Loucy (cell line): ENCODE measurements around the gene LRFN4.

Source experiments
- EZH2phosphoT487 ChIP-seq: fragments of 200-600 bp; IDR thresholded peaks from 2 replicates; pipeline ENCODE4 v1.6.1; 2018; ENCODE audit warnings: antibody characterized with exemption, mild to moderate bottlenecking, moderate library complexity, borderline replicate concordance
- TF ChIP-seq, protein P1 (sequence below): fragments of 200-600 bp; sonication (generic); conservative IDR thresholded peaks from 2 replicates; pipeline ENCODE4 v1.5.1; 2014; ENCODE audit warnings: mild to moderate bottlenecking, antibody characterized with exemption, low read length

DNA sequence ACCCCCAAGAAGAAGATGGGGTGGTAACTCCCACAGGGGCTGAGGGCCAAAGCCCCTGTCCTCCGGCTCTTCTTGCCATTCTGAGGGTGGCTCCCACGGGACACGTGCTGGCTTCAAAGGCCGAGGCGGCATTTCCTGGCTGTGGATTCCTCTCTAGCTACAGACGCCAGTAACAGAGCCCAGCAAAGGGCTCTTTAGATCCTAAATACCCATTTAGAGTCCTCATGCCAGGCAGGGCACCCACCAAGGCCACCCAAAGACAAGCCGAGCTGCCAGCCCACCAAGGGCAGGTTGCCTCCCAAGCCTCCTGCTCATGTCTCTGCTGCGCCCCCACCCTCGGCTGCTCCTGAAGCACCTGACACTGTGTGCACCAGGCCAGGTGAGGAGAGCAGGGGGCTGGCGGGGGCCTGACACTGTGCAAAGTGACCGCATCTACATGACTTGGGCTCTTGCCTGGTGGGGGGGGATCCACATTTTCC is 5.7 kb downstream of the LRFN4 start:
- TF ChIP-seq, protein P1, sequence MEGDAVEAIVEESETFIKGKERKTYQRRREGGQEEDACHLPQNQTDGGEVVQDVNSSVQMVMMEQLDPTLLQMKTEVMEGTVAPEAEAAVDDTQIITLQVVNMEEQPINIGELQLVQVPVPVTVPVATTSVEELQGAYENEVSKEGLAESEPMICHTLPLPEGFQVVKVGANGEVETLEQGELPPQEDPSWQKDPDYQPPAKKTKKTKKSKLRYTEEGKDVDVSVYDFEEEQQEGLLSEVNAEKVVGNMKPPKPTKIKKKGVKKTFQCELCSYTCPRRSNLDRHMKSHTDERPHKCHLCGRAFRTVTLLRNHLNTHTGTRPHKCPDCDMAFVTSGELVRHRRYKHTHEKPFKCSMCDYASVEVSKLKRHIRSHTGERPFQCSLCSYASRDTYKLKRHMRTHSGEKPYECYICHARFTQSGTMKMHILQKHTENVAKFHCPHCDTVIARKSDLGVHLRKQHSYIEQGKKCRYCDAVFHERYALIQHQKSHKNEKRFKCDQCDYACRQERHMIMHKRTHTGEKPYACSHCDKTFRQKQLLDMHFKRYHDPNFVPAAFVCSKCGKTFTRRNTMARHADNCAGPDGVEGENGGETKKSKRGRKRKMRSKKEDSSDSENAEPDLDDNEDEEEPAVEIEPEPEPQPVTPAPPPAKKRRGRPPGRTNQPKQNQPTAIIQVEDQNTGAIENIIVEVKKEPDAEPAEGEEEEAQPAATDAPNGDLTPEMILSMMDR = no peak
- TF ChIP-seq EZH2phosphoT487 = no peak
